Measurements from ENCODE around the gene OPTC. TPM values are rescaled to one million over a fixed set of nuclear protein-coding genes. Genes with fewer than 3 reads are reported as not detected.
"Not testable (repeated sequence)": the region's sequence is repeated elsewhere in the genome, so short reads cannot be mapped to it uniquely, and the experiment has no call there.

The OPTC gene
- total RNA-seq, 1 donor from 2014 or later, result not detected

- no peak for ATAC-seq
Measured at GRCh38 chr1:203492748-203493130, 1.2 kb upstream of the OPTC start.

- ATAC-seq, result no peak
Measured at GRCh38 chr1:203495845-203496244, 1.9 kb downstream of the OPTC start.

- no peak for ATAC-seq
Measured at GRCh38 chr1:203497269-203497777, 3.4 kb downstream of the OPTC start.

- no peak for ATAC-seq
Measured at GRCh38 chr1:203499643-203500278, 5.8 kb downstream of the OPTC start.

- ATAC-seq, result no peak
Measured at GRCh38 chr1:203500279-203500678, 6.3 kb downstream of the OPTC start.

- ATAC-seq, result no peak
Measured at GRCh38 chr1:203503836-203504235, 9.9 kb downstream of the OPTC start.

GRCh38 chr1:203504400-203505250 is 10.7 kb downstream of the OPTC start:
- ATAC-seq, result peak; percentile 74

- no peak for ATAC-seq
Measured at GRCh38 chr1:203505526-203506204, 11.7 kb downstream of the OPTC start.

- no peak for ATAC-seq
Measured at GRCh38 chr1:203506858-203507626, 13.1 kb downstream of the OPTC start.

GRCh38 chr1:203507759-203508158 is 13.8 kb downstream of the OPTC start:
- ATAC-seq, result no peak

- ATAC-seq, result no peak
Measured at GRCh38 chr1:203508463-203509073, 14.6 kb downstream of the OPTC start.

GRCh38 chr1:203509135-203509534 is 15.2 kb downstream of the OPTC start:
- ATAC-seq, result no peak

GRCh38 chr1:203511513-203511912 is 17.6 kb downstream of the OPTC start:
- no peak for ATAC-seq

GRCh38 chr1:203511930-203512329 is 18.0 kb downstream of the OPTC start:
- ATAC-seq, result no peak

GRCh38 chr1:203512517-203512847 is 18.5 kb downstream of the OPTC start:
- no peak for ATAC-seq

GRCh38 chr1:203512848-203513584 is 19.1 kb downstream of the OPTC start:
- ATAC-seq, result peak; percentile 89

- ATAC-seq, result no peak
Measured at GRCh38 chr1:203513585-203514031, 19.7 kb downstream of the OPTC start.

- no peak for ATAC-seq
Measured at GRCh38 chr1:203516184-203516583, 22.2 kb downstream of the OPTC start.

GRCh38 chr1:203516906-203517305 is 23.0 kb downstream of the OPTC start:
- ATAC-seq, result no peak

GRCh38 chr1:203517426-203518110 is 23.6 kb downstream of the OPTC start:
- ATAC-seq, result peak; percentile 30

GRCh38 chr1:203518139-203518538 is 24.2 kb downstream of the OPTC start:
- ATAC-seq, result not testable (repeated sequence)
